Renal cortex interstitium (tissue), 11 donors: Measurements from ENCODE around the gene MIB1. TPM values are rescaled to one million over a fixed set of nuclear protein-coding genes. Genes with fewer than 3 reads are reported as not detected.

ENCODE experiments used
- DNase-seq, 11 donors: peaks; one replicate each; pipeline ENCODE4 v3.0.0-alpha.2; 2013; ENCODE audit warnings: low read depth in 9 of 11, low spot score in 4 of 11; ENCODE audit errors: extremely low read depth in 1 of 11
- polyA plus RNA-seq, 3 donors: library from polyadenylated mRNA; unstranded; fragments of 120-200 nt; gene quantifications; one replicate each; pipeline ENCODE4 v1.2.1, GENCODE V29; 2013; ENCODE audit not compliant: insufficient read length in 3 of 3

The MIB1 gene
- polyA plus RNA-seq, 3 donors, result 59.4 to 74.5 (median 68.9) TPM

DNA sequence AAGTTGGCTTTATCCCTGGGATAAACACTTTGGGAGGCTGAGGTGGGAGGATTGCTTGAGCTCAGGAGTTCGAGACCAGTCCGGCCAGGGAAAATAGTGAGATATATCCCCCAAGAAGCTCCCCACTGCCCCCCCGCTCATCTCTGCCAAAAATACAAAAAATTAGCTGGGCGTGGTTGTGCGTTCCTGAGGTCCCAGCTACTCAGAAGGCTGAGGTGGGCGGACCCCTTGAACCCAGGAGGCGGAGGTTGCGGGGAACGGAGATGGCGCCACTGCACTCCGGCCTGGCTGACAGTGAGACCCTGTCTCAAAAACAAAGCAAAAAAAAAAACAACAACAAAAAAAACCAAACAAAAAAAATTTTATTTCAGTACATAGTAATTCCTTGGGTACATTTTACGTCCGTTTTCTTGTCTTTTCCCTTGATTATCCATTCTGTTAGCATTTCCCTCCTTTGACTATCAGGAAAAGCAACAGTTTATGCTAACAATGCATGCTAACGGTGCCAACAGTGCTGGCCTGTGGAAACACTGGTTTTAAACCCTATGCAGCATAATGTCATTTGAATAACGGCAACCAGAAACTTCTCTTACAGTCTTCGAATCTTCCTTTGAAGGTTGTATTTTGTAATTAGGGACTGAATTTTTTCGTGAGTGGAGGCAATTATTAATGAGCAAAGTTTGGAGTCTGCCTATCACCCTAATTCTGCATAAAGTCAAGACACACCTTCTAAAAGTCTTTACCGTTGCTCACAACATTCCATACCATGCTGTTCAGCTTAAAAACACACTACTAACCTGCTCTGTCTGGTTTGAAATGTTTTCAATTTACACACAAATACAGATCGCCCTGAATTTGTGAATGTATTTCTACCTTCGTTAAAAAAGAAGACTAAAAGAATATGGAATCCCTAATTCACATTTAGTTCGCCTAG is 721 bp upstream of the MIB1 start:
- peak in 2 of 11 donors; percentile 5 to 35 for DNase-seq

DNA sequence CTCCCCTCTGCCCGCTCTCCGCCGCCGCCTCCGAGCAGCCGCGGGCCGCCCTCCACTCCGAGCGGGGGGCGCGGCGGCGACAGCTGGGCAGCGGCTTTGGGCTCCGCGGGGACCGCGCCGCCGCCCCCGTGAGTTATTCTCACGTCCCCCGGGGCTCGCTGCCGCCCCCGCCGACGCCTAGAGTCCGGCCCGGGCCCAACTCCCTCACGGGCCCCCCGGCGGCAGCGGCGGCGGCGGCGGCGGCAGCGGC is 645 bp downstream of the MIB1 start:
- peak in 1 of 11 donors; percentile 46 for DNase-seq

DNA sequence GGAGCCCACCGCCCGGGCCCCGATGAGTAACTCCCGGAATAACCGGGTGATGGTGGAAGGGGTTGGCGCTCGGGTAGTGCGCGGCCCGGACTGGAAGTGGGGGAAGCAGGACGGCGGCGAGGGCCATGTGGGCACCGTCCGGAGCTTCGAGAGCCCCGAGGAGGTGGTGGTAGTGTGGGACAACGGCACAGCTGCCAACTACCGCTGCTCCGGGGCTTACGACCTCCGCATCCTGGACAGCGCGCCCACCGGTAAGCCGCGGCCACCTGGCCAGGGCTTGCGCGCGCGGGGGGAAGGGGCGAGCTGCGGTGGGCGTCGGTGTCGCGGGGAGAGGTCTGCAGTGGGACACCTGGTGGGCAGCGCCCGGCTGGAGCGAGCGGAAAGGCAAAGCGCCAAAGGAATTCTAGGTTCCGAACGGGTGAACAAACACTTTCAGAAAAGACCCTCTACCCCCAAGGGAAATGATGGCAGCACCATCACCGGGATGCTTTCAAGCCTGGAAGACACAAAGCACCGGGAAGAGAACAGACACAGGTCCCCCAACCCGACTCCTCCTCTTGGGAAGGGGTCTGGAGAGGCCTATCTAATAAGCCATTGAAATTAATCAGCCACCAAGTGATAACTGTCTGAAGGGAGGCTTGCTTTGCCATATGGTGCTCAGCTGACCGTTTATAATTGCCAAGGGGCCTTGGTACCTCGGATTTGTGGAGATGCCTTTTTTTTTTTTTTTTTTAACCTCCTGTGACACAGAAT is 1.1 kb downstream of the MIB1 start:
- peak in 9 of 11 donors; percentile 14 to 31 (median 23) for DNase-seq

DNA sequence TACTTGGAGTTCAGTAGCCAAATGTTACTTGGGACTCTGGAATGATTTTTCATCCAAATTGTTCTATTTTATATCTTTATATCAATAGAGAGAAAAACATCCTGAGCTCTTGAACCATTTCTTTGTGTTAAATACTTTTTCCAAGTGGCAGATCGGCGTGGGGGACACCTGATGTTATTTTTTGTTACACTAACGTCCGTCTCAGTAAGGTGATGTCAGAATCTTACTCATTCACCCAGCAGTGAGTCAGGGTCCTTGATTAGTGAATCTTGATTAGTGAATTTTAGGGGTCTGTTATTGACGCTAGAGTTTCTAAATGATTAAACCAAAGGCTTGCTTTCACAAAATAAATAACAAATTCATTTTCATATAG is 1.7 kb downstream of the MIB1 start:
- DNase-seq, result no peak

DNA sequence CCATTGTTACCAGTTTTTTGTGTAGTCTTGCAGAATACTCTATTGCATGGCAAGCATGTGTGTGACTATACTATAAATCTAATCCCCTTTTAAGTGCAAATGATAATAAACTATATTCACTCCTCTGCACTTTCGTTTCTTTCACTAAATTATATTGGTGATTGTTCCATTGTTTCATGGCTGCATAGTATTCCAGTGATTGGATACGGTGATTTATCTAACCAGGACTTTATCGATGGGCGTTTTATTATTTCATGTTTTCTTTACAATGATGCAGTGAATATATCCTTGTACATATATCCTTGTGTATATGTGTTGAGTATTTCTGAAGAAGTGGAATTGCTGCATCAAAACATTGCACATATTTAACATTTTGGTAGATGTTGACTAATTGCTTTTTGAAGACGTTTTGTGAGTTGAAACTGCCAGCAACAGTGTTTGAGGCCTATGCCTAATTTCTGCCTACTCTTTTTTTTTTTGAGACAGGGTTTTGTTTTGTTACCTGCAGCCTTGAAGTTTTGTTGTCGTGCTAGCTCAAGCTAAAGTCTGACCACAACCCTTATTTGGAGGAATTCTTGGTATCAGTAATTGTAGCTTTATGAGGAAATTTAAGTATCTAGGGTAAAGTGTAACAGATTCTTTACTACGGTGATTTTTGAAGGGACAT is 2.7 kb downstream of the MIB1 start:
- no peak for DNase-seq

DNA sequence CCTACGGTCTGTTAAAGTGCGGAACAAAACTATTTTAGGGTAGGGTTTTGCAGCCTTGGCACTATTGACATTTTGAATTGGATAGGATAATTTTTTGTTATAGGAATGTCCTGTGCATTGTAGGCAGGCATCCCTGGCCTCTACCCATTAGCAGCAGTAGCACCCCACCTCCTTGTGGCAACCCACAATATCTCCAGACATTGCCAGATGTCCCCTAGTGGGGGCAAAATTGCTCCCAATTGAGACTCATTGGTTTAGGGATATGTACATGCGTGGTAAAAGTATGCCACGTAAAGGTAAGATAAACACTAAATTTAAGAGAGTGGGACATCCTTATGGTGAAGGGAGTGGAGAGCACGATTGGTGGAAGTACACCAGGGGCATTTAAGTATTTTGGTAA is 4.6 kb downstream of the MIB1 start:
- DNase-seq, result no peak

DNA sequence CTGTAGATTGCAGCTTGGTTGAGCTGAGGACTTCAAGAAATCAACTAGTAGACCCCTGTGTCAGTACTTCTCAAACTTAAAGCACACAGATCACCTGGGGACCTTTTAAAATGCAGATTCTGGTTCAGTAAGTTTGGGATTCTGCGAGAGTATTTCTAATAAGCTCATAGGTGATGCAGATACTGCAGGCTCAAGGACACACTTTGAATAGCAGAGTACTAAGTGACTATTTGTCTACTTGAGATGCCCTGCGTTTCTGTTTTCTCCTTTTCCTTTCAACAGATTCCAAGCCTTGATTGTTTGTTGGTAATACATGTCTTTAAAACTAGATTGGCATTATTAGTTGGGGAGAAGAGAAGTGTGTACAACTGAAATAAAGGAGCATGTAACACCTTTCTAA is 6.7 kb downstream of the MIB1 start:
- DNase-seq, result no peak

DNA sequence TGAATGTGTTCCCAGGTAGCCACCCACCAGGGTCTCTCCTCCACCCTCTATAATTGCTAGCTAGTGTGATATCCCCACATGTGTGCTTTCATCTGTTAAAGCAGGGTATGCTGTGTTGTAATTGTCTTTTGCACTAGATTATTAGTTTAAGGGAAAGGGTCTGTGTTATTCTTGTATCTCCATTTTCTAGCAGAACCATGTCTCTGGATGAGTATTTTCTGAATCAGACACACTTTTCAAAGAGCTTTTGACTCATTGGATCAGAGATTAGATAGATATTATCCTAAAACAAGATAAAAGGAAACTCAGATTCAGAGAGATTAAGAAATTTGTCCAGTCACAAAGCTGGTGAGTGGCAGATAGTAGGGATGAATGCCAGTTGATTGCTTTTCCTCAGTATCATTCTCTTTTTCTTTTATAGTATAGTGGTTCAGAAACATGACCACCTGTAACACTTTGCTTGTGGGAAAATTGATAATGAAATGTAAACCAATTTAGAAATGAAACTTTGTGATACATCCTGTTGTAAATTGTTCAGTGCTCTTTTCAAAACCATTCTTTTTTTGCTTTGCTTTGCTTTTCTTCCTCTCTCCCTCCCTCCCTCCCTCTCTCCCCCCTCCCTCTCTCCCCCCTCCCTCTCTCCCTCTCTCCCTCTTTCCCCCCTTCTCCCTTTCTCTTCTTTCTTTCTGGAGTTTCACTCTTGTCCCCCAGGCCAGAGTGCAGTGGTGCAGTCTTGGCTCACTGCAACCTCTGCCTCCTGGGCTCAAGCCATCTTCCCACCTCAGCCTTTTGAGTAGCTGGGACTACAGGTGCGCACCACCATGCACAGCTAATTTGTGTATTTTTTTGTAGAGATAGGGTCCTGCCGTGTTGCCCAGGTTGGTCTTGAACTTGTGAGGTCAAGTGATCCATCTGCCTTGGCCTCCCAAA is 7.4 kb downstream of the MIB1 start:
- no peak for DNase-seq

DNA sequence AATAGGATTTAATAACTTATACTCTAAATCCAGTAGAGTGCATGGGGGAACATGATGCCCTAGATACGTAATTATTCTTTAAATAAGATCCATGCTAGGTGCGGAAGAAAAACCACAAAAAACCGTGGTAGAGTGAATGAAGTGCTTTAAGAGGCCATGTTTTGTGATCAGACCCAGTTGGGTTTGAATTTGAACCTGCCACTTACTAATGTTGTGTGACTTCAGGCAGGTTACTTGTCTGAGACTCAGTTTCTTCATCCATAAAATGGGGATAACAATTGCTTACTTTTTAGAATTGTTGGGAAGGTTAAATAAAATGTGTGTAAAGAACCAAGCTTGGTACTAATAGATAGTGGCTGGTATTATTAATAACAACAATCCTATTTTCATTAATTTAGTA is 17.2 kb downstream of the MIB1 start:
- no peak for DNase-seq

DNA sequence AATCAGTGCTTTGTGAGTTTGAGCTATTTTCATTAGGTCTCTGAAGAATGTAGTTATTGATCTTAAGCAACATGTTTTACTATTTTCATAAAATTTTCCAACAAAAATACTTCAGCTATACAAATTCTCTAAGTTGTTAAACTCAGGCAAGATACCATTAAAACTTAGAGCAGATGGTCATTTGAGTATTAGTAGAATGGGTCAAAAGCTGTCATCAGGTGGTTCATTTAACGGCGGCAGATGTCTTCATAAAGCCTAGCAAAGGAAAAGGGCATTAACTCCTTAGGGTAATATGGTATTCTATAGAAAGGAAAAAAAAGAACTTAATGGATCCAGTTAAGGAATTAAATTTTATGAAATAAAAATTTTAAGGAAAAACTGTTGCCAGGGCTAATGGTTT is 19.2 kb downstream of the MIB1 start:
- DNase-seq, result no peak

DNA sequence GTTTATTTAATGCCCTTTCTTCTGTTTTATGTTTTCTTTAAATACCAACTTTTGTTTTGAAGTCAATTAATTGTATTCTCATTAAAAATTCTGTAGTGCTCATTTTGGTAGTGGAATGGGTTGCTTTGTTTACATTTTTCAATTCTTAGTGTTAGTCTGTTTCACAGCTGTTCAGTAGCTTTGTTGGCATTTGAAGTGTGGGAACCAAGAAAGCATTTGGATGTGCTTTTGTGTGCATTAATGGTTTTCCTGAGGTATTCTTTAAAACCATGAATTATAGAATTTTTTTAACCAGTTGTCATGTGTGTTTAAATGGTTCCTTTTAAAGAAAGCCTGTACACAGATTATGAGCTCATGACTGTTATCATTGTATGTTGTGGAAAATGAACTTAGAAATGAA is 19.7 kb downstream of the MIB1 start:
- DNase-seq, result no peak

DNA sequence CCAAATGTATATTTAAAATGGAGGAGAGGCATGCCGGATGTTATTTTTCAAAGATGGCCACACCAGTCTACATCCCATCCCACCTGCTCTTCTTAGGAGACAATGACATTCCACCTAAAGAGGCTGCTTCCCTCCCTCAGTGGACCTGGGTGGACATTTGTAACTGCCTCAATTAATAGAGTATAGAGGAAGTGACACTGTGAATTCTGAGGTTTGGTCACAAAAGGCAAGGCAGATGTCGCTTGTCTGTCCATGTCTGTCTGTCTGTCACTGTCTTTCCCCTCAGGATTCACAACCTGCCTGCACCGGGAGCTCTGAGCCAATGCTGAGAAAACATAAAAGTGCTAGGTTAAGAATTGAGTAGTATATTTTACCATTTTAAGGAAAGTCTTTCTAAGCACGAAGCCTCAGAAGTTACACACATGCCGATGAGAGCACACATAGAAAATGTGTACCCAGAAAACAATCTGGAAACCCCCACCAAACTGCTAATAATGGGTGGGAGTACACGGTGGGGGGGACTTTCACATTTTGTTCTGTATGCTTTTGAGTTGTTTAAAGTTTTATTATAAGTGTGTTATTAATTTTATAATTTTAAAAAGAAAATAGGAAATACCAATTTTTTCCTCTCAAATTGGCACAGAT is 21.0 kb downstream of the MIB1 start:
- DNase-seq, result no peak

DNA sequence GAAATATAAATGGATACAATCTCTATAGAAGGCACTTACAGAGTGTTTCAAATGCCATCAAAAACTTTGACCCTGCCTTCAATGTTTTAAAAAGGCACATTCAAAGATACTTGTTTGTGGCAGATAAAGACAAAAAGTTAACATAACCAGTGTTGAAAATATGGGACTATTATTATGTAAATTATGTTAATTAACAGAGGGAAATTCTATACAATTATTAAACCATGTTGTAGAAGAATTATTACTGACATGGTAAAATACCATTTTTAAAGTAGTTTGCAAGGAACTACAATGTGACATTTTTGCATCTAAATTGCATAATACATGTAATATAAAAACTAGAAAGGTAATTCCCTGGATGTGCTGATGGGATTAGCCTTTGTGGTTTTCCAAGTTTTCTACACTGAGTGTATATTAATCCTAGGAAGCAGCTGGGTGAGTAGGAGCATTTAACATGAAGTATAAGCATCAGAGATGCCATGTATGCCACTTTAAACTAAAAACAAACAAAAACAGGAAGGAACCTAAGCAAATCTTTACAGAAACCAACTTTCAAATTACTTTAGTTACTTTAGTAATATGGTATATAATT is 21.7 kb downstream of the MIB1 start:
- DNase-seq, result no peak

DNA sequence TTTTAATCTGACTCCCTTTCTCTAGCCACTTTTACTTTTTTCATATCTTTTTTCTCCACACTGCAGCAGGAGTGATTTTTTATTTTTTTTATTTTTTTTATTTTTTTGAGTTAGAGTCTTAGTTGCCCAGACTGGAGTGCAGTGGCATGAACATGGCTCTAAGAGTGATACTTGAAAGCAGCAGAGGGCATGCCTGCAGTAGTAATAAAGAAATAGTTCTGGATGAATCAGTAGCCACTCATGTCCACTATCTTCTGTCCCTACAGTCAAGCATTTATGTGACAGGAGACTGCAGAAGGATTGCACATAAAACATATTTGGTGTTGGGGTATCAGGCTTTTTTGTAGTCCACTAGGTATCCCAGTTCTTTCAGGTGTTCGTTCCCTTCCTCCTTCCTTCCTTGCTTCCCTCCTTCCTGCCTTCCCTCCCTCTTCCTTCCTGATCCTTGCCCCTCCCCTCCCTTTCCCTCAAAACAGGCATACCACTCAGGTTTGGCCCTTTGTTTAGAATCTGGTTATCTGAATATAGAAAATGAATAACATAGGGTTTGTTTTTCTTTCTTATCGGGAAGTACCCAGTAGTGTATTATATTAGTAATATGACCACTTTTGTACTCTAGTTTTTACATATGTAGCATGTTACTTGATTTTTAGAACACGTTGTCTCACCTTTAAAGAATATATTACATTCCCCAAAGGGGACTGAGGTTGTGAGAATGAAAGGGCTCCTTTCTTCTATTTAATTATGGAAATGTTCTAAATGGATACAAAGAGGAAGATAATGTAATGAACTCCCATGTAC is 23.5 kb downstream of the MIB1 start:
- no peak for DNase-seq

DNA sequence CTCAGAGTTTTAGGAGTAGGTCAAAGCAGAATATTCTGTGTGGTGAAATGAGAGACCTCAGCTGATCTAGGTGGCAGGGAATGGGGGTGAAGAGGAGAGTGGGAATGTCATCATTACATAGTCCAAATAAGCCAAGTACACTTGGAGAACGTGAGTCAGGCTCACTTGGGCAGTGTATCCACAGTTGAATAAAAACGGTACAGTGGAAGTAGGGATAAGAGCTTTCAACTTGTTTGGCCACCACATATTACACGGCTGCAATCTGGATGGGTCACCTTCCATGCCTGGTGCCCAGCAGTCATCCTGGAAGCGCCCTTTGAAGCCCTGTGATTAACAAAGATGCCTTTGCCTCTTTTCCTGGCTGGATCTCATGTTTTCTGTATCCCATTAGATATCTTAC is 28.6 kb downstream of the MIB1 start:
- no peak for DNase-seq

DNA sequence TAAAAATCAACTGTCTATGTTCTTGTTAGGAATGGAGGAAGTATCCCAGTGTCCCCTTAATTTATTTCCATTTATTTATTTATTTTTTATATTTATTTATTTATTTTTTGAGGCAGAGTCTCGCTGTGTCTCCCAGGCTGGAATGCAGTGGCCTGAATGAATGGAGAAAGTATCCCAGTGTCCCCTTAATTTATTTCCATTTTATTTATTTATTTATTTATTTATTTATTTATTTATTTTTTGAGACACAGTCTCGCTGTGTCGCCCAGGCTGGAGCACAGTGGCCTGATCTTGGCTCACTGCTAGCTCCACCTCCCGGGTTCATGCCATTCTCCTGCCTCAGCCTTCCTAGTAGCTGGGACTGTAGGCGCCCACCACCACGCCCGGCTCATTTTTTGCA is 34.1 kb downstream of the MIB1 start:
- no peak for DNase-seq

DNA sequence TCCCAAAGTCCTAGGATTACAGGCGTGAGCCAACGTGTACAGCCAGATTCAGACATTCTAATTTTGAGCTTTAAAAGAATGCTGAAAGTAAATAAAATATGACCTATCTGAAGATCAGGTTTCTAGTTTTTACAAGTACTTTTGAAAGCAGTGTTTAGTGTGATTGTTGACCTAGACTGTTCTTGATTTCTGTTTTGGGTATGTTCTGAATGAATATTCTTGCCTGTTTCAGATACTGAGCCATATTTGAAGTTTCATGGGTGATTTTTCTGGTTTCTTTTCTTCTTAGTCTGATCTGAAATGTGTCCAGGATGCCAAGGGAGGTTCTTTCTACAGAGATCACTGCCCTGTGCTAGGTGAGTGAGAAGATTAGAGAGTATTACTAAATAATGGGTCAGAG is 37.2 kb downstream of the MIB1 start:
- no peak for DNase-seq

DNA sequence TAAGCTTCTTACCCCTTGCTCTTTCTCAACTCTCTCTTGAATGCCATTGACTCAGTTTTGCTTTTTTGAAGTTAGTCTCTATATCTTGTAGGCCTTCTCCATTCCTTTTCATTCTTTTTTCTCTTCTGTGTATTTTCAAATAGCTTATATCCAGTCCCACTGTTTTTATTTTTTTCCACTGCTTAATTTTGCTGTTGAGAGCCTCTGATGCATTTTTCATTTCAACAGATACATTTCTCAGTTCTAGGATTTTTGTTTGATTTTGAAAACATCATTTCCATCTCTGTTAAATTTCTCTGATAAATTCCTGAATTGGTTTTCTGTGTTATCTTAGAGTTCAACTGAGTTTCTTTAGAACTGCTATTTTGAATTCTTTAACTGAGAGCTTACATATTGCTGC is 45.9 kb downstream of the MIB1 start:
- no peak for DNase-seq
